Measurements from ENCODE around the gene JAM3.

Gene JAM3

DNA sequence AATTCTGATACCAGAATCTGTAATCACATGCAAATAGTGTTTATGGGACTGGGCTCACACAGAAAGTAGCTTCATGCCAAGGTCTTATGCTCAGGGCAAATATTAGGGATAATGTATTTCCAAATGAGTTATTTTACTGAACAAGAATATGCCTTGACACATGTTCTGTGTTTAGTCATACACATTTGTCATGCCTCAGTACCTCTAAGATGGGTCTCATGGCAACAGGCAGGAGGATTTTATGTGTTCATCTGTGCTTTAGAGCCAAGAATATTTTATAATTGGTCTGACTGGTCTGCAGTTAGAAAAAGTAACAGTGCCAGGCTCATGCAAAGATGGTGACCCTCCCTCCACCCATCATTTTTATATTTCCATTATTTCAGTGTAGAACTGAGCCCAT, 49.1 kb downstream of the JAM3 start:
- DNase-seq, result no peak

DNA sequence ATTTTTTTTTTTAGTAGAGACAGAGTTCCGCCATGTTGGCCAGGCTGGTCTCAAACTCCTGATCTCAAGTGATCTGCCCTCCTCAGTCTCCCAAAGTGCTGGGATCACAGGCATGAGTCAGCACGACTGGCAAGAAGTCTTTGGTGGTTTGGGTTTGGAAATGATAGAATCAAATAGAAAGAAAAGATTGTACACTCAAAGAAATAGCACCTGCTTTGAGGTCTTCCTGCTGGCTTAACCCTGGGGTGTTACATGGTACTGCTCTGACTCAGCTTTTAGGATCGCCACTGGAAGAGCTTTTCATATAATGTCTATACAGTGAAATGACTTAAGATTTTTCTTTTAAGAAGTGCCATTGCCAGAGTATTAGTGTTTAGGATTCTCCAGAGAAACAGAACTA, 50.2 kb downstream of the JAM3 start:
- no peak for DNase-seq

DNA sequence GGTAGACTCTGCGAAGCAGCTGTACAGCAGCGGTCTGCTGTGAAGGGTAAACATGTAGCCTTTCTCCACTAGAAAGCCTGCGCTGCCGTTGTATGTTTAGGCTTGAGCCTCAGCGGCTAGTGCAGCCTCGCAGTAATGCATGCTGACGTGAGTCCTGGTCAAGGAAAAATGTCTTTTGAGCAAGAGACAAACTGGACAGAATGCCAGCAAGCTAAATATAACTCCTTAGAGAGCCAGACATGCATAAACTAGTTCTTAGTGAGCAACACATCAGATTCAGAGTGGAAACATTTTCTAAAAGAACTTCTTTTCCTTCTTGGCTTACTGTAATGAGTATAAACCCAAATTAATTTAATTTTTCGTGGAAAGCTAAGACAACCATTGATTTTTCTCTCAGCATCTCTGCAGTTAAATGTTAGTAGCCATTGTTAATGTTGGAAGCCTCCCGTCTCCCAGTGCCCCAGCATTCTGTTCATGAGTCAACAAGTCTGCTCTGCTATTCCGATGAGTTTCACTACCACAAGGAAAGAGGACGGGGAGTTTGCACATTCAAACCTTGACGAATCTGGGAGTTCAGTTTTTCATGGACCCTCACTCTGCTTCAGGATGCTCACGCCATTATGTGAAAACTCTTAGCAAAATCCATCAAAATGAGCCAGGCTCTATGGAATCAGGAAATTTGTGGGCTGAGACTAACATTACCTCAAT, 51.4 kb downstream of the JAM3 start:
- DNase-seq, result no peak

DNA sequence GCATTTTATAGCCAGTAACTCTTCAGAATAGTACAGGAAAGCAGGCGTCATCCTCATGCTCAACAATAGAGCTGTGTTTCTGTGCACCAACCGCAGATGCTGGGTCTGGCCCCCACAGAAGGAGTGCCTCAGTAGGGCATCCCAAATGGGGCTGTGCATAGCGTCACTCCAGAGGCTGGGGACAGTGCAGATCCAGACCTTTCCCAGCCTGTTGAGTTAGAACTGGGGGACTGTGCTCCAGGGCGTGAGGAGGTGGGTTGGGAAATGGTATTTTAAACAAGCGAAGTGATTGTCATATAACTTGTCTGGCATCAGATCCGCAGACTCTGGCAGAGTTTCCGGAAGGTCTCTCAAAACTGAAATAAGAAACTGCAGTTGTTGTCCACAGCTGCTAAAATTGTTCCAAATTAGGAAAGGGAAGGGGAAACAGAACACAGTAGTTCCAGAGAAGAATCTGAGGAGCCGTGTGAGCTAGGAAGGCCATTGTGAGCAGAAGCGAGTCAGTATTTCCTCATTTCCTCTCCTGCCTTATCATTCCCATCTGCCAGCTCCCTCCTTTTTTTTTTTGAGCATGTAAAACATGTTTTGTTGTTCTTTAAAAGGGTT, 52.2 kb downstream of the JAM3 start:
- no peak for DNase-seq

DNA sequence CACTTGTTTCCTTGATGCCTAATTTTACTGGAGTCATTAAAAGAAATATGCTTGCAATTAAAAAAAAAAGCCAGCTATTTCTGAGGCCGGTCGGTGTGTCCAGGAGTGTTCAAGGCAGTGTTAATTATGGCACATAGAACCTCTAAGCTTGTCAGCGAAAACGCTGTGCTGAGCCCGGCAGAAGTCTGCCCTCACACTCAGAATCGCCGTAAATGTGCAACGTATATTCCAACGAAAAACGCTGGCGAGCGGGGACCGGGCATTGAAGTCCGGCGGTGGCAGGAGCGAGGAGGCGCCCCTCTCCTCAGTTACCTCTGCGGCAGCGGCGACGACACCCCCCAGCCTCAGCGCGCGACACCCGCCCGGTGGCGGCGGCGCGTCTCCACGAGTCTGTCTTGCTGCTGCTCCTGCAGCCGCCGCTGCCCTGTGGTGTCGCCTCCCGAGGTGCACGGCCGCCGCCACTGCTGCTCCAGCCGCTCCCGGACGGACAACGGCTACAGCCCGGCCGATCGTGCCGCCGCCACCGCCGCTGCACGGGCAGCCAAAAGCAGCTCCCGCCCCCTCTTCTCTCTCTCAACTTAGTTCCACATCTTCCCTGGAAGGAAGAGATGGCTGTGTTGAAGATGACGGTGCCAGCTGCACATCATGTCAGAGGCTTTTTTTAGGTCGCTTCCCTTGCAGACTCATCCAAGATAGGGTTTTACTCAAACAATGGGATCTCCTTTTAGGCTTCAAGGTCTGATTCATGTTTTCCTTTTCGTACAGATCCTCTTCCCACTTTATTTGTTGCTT, 56.0 kb downstream of the JAM3 start:
- no peak for DNase-seq

DNA sequence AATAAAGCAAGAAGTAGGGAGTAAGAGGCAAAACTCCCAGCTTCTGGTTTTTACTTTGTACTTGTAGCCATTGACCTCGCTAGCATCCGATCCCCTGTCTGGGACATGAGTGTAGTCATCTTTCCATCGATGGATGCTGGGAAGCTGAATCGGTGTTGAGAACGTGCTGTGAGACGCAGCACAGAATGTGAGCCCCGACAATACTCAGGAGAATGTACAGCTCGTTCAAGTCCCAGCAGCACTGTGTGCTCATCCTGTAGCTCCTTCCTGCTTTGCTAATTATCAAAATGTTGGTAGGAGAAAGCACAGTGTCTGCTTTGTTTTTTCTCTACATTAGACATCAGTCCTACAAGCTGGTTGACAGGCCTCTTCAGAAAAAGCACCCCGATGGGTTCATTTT, 56.6 kb downstream of the JAM3 start:
- no peak for DNase-seq

DNA sequence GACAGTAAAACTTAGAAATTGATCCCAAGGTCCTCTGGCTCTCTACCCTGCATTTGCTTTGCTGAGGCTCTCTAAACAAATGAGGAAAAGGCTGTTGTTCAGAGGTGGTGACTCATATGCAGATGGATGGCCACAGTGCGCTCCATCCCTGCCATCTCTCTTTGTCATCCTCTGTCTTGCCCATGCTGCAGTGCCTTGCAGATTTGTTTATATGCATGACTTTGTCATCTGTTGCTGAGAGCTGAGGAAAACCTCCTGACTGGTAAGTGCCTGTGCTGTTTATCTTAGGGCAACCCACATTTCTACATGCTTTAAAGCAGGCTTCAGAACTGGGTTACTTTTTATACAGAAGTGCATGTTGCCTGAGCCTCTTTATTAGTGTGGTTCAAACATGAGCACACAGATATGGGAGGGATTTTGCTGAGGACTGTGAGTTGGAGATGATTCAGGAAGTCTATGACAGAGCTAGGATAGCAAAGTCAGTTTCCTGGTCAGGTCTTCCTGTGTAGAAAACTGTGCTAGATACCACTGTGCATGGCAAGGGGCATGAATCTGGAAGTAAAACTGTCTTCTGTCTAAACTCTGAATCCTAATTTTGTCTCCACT, 57.4 kb downstream of the JAM3 start:
- DNase-seq, result no peak

DNA sequence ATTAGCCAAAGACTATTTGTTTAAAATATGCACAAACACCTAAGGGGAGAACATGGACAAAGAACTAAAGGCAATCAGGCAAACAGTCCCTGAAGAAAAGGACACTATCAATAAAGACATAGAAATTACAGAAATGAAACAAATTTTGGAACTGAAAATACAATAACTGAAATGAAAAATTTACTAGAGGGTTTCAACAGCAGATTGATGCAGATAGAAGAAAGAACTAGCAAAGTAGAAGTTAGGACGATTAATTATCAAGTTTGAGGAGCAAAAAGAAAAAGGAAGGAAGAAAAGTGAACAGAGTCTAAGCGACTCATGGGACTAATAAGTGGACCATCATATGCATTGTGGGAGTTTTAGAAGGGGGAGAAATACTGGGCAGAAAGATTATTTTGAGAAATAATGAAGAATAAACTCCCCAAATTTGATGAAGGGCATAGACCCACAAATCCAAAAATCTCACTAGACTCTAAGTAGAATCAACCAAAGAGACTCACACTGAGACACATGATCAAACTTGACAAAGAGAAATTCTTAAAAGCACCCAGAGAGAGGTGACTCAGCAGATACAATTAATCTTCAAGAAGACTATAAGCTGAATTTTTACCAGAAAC, 62.9 kb downstream of the JAM3 start:
- no peak for DNase-seq

DNA sequence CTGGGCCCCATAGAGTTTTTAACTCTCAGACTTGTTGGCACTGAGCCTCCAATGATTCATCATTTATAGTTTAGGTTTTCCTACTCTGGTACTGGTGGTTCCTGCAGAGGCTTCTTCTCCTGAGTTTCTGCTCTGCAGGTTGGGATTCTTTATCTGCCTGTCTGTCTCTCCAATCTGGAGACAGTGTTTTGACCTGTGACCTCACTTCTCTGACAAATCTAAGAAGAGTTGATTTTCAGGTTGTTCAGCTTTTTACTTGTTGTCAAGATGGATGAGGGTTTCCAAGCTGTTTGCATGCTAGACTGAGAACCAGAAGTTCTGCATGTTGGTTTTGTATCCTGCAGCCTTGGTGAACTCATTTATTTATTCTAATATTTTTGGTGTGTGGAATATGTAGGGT, 63.9 kb downstream of the JAM3 start:
- DNase-seq, result no peak

DNA sequence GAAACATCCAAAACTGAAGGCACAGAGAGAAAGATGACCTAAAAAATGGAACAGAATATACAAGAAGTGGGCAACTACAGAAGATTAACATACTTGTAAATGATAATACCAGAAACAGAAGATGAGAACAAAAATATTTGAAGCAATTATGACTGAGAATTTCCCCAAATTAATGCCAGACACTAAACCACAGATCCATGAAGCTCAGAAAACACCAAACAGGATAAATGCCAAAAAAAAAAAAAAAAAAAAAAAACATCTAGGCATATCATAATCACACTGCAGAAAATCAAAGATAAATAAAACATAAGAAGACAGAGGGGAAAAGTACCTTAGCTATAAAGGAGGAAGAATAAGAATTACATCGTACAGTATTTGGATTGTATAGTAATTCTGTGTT, 65.3 kb downstream of the JAM3 start:
- no peak for DNase-seq

DNA sequence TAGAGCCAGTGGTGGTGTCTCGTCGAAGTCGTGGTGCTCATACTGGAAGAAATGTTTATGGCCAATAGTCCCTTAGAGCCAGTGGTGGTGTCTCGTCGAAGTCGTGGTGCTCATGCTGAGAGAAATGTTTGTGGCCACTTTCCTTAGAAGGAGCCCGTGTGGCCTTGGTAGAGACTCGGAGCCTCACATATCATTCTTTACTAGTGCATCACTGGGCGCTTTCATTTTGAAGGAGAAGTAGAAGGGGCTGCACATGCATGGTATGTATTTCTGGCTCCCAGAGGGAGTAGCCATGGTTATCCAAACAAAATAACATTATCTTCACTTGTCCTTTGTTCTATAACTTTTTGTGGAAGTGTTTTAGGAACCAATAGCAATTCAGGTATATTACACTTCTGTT, 69.5 kb downstream of the JAM3 start:
- DNase-seq, result no peak

DNA sequence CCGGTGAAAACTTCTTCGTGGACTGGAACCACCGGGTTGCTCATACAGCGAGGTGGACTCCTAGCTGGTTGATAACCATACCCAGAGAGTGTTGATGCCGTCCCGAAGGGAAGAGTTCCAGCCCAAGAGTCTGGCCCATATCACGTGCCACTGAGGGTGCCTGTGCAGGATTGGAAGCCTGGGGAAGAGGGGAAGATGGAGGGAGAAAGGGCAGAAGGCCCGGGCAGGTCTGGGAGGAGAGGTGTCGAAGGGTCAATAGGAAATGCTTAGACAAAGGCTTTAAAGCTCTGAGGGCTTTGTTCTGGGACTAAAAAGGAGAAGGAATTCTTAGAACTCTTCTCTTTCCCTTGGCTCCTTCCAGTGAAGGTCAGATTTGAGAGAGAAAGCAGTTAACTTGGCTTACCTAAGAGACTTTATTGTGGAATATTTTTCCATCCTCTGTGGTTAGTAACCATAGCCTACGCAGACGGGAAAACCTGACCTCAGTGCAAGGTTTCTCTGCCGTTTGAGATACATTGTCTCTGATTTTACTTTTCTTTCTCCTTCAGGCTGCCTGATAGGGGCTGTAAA, 70.5 kb downstream of the JAM3 start:
- no peak for DNase-seq

DNA sequence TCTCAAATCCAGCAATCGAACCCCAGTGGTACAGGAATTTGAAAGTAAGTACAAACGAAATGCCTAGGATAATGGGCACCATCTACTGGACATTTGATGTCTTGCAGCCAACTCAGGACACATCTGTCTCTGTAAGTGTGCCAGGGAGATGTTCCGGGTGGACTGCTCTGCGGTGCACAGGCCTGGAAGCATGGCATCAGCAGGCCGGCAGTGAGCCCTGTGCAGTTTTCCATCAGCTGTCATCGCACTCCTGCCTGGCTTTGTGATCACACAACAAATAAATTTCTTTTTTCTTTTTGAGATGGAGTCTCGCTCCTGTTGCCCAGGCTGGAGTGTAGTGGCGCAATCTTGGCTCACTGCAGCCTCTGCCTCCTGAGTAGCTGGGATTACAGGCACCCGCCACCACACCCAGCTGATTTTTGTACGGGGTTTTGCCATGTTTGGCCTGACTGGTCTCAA, 71.0 kb downstream of the JAM3 start:
- peak; percentile 62 for DNase-seq

DNA sequence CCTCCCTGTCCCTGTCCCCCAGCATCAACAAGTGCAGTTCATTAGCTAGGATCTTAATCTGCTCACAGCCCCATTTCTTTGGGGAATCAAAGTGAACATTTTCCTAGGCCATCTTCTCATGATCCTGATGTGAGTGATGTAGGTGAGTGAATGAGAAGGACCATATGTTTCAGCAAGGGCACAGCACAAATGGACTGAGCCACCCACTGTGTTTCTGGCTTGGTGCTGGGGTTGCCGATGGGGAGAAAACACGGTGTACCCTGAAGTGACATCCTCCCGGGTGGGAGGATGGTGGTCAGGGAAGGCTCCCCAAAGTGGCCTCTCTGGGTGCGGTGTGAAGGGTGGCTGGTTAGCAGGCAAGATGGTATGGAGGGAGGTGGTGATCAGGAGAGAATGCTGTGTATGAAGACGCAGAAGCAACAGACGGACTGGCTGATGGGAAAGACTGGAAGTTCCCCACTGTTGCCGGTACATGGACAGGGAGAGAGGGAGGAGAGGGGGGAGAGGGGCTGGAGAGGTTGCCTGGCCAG, 72.2 kb downstream of the JAM3 start:
- DNase-seq, result no peak

DNA sequence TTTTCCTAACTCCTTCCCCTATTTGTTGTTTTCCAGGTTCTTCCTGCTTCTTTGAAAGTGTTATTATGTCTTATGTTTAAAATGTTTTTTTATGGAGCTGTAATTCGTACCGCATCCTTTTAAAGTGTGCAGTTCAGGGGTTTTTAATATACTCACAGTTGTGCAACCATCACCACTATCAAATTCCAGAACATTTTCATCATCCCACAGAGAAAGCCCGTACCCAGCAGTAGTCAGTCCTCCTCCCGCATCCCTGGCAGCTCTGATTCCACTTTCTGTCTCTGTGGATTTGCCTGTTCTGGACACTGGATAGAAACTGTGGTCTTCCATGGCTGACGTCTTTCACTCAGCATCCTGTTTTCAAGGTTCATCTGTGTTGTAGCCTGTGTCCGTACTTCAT, 73.7 kb downstream of the JAM3 start:
- no peak for DNase-seq

DNA sequence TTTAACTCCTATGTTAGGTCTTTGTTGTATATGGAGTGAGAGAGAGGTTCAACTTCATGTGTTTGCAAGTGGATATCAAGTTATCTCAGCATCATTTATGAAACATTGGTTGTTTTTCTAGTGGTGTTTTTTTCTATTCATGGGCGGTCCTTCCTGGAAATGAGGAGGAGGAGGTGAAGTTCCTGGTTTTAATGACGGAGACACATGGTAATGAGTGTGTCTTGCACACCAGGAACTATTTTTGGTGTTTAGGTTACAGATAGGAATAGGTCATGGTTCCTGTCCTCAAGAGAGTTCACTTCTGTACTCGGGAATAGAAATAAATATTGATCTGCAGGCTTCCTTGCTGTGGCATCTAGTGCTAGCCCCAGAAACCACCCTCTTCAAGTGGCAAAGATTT, 74.9 kb downstream of the JAM3 start:
- no peak for DNase-seq

DNA sequence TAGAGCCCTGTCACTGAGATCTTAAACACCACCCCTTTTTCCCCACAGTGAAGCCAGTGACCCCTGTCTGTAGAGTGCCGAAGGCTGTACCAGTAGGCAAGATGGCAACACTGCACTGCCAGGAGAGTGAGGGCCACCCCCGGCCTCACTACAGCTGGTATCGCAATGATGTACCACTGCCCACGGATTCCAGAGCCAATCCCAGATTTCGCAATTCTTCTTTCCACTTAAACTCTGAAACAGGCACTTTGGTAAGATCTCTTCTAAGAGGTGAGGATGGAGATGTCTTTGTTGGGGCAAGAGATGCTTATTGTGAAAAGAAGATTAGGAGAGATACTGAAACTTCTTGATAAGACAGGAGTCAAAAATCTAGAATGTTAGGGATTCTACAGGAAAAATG, 75.9 kb downstream of the JAM3 start:
- DNase-seq, result no peak

DNA sequence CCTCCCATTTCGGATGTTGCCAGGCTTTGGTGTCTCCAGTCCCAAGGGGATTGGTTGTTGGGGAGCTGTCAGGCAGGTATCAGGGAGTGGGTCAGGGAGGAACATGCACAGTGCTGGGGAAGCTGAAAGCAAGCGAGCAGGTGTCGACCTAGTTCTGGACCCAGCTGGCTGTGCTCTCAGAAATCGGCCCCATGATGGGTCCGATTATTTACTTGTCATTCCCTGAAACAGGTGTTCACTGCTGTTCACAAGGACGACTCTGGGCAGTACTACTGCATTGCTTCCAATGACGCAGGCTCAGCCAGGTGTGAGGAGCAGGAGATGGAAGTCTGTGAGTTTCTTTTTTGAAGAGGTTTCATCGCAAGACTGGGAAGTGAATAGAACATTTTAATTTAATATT, 76.8 kb downstream of the JAM3 start:
- DNase-seq, result no peak

DNA sequence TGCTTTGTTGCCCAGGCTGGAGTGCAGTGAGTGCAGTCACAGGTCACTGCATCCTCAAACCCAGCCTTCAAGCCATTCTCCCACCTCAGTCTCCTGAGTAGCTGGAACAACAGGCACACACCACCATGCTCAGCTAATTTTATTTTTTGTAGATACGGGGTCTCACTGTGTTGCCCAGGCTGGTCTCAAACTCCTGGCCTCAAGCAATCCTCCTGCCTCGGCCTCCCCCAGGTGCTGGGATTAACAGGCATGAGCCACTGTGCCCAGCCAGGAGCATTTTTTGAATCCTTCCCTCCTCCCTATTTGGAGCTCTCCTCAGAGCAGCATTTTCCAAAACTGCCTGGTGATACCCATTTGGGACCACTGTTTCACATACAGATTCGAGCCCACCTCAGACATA, 77.7 kb downstream of the JAM3 start:
- DNase-seq, result no peak

DNA sequence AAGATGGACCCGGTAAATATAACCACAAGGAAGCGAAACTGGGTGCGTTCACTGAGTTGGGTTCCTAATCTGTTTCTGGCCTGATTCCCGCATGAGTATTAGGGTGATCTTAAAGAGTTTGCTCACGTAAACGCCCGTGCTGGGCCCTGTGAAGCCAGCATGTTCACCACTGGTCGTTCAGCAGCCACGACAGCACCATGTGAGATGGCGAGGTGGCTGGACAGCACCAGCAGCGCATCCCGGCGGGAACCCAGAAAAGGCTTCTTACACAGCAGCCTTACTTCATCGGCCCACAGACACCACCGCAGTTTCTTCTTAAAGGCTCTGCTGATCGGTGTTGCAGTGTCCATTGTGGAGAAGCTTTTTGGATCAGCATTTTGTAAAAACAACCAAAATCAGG, 80.5 kb downstream of the JAM3 start:
- DNase-seq, result no peak

DNA sequence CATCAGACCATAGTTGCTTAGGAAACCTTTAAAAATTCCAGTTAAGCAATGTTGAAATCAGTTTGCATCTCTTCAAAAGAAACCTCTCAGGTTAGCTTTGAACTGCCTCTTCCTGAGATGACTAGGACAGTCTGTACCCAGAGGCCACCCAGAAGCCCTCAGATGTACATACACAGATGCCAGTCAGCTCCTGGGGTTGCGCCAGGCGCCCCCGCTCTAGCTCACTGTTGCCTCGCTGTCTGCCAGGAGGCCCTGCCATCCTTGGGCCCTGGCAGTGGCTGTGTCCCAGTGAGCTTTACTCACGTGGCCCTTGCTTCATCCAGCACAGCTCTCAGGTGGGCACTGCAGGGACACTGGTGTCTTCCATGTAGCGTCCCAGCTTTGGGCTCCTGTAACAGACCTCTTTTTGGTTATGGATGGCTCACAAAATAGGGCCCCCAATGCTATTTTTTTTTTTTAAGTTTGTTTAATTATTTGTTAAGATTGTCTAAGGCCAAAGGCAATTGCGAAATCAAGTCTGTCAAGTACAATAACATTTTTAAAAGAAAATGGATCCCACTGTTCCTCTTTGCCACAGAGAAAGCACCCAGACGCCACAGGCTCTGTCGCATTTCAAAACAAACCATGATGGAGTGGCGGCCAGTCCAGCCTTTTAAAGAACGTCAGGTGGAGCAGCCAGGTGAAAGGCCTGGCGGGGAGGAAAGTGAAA, 81.5 kb downstream of the JAM3 start:
- no peak for DNase-seq
